Epithelial cell of proximal tubule (primary cell): Measurements from ENCODE around the gene CORO1A. TPM values are rescaled to one million over a fixed set of nuclear protein-coding genes. Genes with fewer than 3 reads are reported as not detected.

Source experiments
- DNase-seq: peaks from one replicate; pipeline ENCODE4 v3.0.0-alpha.2; 2011; ENCODE audit warnings: low read depth
- H3K4me3 ChIP-seq: 2 replicates; pipeline ENCODE4 v1.5.1; 2011; ENCODE audit warnings: low read depth, mild to moderate bottlenecking, low read length
- CTCF ChIP-seq: conservative IDR thresholded peaks from 2 replicates; pipeline ENCODE4 v1.5.1; 2012; ENCODE audit warnings: low read depth, mild to moderate bottlenecking, low read length
- total RNA-seq: library from RNA; depleted of rRNA; stranded (reverse); fragments of >200 nt; gene quantifications from 2 replicates; pipeline ENCODE4 v1.2.3, GENCODE V29; 2015

The CORO1A gene
- total RNA-seq, 1 donor from 2014 or later: 24.1 TPM

DNA sequence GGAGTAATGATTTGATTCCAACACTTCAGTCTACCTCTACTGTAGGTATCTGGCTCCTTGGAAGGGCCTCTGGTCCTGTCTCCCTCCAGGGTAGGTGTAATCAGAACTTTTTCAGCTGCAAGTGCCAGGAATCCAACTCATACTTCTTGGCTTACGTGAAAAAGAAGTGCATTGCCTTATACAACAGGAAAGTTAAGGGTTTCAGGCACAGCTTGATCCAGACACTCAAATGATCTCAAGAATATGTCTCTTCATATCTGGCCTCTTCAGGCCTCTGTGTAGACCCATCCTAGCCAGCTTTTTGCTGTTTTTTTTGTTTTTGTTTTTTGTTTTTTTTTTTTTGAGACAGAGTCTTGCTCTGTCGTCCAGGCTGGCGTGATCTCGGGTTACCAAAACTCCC, 4.2 kb upstream of the CORO1A start:
- no peak for TF ChIP-seq CTCF
- H3K4me3 ChIP-seq: no peak overlapping the region
- DNase-seq: no peak

DNA sequence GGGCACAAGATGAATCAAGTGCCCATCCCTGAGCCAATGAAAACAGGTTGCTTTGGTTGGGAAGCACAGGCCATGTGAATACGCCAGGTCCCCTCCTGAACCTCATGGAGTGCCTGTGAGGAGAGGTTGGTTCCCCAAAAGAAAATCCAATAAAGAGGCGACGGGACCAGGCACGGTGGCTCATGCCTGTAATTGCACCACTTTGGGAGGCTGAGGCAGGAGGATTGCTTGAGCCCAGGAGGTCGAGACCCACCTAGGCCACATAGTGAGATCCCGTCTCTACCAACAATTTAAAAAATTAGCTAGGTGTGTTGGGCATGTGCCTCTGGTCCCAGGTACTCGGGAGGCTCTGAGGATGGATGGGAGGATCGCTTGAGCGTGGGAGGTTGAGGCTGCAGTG, 3.5 kb upstream of the CORO1A start:
- TF ChIP-seq CTCF: no peak
- H3K4me3 ChIP-seq: no peak overlapping the region
- DNase-seq: no peak

DNA sequence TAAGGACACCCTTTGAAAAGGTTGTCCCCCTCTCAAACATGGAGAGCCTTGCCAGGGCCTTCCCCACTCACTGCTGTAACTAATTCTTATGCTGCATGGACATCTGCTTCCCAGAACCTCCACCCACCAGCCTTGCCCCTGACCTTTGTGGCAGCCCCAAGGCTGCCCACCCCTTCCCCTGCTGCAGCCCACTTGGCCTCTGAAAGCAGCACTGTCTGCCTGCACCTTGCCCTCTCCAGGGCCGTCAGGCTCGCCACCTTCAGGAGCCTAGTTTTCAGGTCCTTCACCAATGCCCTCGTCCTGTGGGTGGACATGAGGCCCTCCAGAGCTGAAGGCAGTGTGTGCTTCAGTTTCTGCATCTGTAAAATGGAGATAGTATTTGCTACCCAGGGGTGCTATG, 2.7 kb upstream of the CORO1A start:
- DNase-seq: no peak
- no peak for TF ChIP-seq CTCF
- no peak overlapping the region for H3K4me3 ChIP-seq

DNA sequence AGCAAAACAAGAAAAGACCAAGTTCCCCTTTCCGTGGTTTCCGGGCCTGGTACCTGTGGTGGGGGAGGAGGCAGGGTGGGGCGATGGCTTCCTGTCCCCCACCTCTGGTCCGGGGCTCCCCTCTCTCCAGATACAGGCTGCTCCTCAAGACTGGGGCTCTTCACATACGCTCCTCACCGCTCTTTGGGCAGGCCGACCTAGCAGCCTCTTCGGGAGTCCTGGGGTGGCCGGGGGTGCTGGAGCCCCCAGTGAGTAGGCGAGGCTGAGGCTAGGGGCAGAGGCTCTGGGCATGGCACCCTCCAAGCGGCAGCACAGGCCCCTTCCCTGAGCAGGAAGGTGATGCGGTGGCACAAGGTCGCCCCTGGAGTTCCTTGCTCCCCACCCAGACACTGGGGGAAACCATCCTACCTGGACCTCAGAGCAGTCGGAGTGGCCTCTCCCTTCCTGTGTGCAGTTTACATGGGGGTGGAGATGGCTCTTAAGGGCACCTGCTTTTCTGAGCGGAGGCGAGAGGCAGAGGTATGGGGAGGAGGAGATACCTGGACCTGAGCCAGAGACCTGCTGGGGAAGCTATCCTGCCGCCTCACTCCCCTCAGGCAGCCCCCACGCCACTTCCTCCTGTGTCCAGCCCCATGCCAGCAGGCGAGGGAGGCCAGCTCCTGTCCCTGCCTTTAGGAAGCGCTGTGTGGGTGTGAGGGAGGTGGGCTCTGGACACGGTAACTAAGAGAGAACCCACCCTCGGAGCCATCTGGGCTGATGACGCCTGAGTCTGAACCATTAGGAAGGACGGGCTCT, 891 bp downstream of the CORO1A start:
- no peak overlapping the region for H3K4me3 ChIP-seq
- TF ChIP-seq CTCF: no peak
- DNase-seq: no peak

DNA sequence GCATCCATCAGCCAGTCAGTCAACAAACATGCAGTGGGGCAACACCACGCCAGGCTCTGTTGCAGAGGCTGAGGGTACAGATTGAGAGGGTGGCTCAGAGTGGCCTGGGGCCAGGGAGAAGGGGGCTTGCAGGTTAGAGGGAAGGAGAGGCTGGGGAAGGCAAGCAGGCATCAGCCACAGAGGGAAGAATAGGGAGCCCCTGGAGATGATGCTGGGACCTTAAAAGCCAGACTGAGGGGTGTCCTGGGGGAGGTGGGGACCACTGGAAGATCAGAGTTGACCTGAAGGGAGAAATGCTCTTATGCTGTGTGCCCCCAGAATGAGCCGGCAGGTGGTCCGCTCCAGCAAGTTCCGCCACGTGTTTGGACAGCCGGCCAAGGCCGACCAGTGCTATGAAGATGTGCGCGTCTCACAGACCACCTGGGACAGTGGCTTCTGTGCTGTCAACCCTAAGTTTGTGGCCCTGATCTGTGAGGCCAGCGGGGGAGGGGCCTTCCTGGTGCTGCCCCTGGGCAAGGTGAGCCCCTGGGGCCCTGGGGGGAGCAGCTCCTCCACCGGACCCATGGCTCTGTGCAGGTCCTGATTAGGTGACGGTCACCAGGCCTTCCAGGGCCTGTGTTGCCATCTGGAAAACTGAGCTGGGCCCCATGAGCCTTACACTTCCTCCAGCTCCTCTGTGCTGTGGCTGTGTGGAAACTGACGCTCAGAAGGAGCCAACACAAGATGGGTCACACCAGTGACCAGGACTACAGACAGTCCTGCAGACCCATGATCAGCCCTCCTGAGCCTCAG, 1.7 kb downstream of the CORO1A start:
- TF ChIP-seq CTCF: no peak
- H3K4me3 ChIP-seq: no peak overlapping the region
- DNase-seq: no peak

GRCh38 chr16:30185683-30186421, 2.5 kb downstream of the CORO1A start:
- DNase-seq: no peak

More at GRCh38 chr16:30185683-30186421, 2.5 kb downstream of the CORO1A start:
- H3K4me3 ChIP-seq: no peak overlapping the region
- TF ChIP-seq CTCF: no peak
